A673 (cell line): ENCODE data around the gene IGFBP4.

ENCODE experiments used
- EZH2 ChIP-seq: fragments of 200-600 bp; sonication (generic); IDR thresholded peaks from 2 replicates; pipeline ENCODE4 v1.6.1; 2017; ENCODE audit warnings: borderline replicate concordance, low read depth, mild to moderate bottlenecking, mixed read lengths, antibody characterized with exemption, low read length; ENCODE audit not compliant: poor library complexity, severe bottlenecking
- TF ChIP-seq, protein P1 (sequence below): fragments of 300-800, 200-600 bp; sonication (generic); conservative IDR thresholded peaks from 2 replicates; pipeline ENCODE4 v1.5.1; 2017; ENCODE audit warnings: low read depth, mild to moderate bottlenecking, antibody characterized with exemption, low read length, moderate library complexity, mixed read lengths

DNA sequence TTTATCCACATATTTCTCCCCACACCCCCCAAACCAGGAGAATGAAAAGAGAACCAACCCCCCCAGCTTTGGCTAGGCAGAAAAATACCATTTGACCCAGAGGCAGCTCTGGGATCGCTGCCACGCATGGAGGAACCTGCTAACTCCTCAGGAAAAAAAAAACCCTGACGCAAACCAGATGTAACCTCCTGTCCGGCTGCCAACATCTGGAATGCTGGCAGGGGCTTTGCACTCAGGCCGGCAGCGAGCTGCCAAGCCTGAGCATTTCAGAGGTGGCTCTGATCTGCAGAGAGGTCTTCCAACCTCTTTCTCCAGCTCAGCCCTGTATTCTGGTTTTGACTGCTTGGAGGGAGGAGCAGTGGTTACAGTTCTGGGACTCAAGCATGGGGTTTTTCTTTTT lies 8.2 kb downstream of the IGFBP4 start:
- TF ChIP-seq, protein P1, sequence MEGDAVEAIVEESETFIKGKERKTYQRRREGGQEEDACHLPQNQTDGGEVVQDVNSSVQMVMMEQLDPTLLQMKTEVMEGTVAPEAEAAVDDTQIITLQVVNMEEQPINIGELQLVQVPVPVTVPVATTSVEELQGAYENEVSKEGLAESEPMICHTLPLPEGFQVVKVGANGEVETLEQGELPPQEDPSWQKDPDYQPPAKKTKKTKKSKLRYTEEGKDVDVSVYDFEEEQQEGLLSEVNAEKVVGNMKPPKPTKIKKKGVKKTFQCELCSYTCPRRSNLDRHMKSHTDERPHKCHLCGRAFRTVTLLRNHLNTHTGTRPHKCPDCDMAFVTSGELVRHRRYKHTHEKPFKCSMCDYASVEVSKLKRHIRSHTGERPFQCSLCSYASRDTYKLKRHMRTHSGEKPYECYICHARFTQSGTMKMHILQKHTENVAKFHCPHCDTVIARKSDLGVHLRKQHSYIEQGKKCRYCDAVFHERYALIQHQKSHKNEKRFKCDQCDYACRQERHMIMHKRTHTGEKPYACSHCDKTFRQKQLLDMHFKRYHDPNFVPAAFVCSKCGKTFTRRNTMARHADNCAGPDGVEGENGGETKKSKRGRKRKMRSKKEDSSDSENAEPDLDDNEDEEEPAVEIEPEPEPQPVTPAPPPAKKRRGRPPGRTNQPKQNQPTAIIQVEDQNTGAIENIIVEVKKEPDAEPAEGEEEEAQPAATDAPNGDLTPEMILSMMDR, result no peak
- no peak for TF ChIP-seq EZH2
